Measurements from ENCODE around the gene OFD1.
A peak's percentile ranks its signal among the peaks of the same experiment; 100 is the strongest.

OFD1 gene

DNA sequence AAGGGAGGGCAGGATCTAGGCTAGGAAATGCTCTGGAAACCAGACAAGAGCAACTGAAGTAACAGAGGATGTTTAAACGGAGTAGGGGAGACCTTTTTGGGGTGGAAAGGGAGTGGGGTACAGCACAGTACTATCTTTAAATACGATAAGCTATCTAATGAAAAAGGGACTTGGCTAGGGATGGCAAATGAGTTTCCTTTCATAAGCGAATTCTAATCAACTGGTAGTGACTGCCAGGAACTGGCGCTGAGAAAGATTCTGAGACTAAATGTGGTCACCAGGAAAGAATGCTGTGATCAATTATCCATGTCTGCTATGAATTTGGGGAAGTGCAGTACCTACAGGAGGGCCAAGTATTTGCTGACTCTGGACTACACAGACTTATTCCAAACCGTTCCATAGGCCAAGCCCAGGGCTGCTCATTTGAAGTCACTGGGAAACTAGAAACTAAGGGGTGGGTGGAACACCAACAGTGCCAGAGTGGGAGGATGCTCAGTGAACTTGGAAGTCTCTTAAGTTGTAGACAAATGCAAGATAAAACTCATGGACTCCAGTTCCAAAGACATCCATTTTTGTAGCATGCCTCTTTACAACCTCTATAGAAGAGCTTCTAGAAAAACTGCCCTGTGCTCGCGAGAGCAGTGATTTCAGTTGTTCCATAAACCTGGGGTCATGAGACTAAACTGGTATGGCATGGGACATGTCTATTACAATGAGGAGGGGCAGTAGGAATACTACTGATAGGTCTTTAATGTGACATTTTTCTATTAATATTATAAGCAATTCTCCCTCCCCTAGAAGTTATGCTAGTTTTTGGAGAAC, 2.1 kb upstream of the OFD1 start:
- no peaks in the 10 kb centered on the region for H3K27me3 Mint-ChIP-seq (ENCODE audit: low read depth, poor library complexity)
- peaks cover 56% of the 10 kb centered on the region for H3K9me3 Mint-ChIP-seq
- no peak overlapping the region for H3K27ac Mint-ChIP-seq
- H3K4me3 Mint-ChIP-seq = peak overlapping the region; percentile 87
- H3K36me3 Mint-ChIP-seq (ENCODE audit: low read depth) = peaks cover 52% of the 10 kb centered on the region
- TF ChIP-seq, protein P1, sequence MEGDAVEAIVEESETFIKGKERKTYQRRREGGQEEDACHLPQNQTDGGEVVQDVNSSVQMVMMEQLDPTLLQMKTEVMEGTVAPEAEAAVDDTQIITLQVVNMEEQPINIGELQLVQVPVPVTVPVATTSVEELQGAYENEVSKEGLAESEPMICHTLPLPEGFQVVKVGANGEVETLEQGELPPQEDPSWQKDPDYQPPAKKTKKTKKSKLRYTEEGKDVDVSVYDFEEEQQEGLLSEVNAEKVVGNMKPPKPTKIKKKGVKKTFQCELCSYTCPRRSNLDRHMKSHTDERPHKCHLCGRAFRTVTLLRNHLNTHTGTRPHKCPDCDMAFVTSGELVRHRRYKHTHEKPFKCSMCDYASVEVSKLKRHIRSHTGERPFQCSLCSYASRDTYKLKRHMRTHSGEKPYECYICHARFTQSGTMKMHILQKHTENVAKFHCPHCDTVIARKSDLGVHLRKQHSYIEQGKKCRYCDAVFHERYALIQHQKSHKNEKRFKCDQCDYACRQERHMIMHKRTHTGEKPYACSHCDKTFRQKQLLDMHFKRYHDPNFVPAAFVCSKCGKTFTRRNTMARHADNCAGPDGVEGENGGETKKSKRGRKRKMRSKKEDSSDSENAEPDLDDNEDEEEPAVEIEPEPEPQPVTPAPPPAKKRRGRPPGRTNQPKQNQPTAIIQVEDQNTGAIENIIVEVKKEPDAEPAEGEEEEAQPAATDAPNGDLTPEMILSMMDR (IDR thresholded peaks at IDR 0.05) = no peak
- DNase-seq = no peak
- peaks cover 38% of the 10 kb centered on the region for H3K4me1 Mint-ChIP-seq

DNA sequence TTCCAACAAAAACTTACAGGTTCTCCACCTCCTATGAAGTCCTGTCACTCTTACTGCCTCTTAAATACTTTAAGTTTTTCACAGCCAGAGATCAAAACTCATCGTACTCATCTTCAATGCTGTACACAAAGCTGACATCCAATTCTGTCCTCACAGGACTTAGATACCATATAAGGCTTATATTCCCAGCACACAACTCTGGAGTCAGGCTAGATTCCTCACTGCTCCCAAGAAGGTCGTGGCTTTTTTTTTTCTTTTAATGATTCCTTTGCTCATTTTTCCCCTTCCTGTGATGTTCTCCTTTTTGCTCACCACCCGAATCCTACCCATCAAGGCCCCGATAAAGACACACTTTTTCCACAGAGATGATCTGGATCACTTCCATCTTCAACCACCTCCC, 1.0 kb upstream of the OFD1 start:
- peaks cover 38% of the 10 kb centered on the region for H3K4me1 Mint-ChIP-seq
- peak overlapping the region; percentile 87 for H3K4me3 Mint-ChIP-seq
- peaks cover 42% of the 10 kb centered on the region for H3K36me3 Mint-ChIP-seq (ENCODE audit: low read depth)
- no peak for DNase-seq
- no peaks in the 10 kb centered on the region for H3K27me3 Mint-ChIP-seq (ENCODE audit: low read depth, poor library complexity)
- peaks cover 45% of the 10 kb centered on the region for H3K9me3 Mint-ChIP-seq
- H3K27ac Mint-ChIP-seq = peak overlapping the region; percentile 46
- TF ChIP-seq, protein P1 (IDR thresholded peaks at IDR 0.05) = no peak

DNA sequence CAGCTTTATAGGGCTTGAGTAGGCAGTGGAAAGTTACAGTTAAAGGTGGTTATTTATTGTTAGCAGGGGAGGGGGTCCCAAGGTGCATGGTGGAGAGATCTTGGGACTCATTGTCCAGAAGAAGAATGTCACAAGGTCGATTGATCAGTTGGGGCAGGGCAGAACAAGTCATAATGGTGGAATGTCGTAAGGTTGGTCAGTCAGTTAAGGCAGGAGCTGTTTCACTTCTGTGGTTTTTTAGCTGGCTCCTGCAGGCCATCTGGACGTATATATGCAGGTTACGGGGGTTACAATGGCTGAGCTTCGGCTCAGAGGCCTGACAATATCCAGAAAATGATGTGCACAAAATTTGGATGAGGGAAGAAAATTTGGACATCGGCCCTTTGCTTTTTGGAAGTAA, 7.1 kb downstream of the OFD1 start:
- Mint-ChIP-seq H3K27ac (peak overlapping the region; percentile 83), H3K9me3 (peaks cover 11% of the 10 kb centered on the region), H3K36me3 (ENCODE audit: low read depth) (peaks cover 25% of the 10 kb centered on the region), H3K4me3 (no peak overlapping the region), H3K4me1 (peaks cover 3% of the 10 kb centered on the region), H3K27me3 (ENCODE audit: low read depth, poor library complexity) (no peaks in the 10 kb centered on the region)
- no peak for DNase-seq
- TF ChIP-seq, protein P1 (IDR thresholded peaks at IDR 0.05) = no peak

DNA sequence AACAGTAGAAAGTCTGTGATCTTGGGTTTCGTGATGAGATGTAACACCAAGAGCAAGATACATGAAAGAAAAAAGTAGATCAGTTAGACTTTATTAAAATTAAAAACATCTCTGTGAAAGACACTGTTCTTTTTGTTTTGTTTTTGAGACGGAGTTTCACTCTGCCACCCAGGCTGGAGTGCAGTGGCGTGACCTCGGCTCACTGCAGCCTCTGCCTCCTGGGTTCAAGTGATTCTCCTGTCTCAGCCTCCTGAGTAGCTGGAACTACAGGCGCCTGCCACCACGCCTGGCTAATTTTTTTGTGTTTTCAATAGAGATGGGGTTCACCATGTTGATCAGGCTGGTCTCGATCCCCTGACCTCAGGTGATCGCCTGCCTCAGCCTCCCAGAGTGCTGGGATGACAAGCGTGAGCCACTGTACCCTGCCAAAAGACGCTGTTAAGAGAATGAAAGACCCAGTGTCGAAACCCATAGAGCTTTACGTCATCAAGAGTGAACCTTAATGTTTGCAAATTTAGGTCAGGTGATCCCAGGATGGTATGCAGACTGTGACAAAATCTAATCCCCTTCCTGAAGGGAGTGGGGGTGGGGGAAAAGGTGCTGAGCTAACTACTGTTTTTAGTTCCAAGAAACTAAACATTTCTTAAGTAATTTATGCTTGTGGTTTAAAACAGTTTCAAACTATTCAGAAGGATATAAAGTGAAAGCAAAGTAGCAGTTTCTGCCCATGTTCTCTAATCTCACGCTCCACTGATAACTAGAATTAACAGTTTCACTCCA, 8.0 kb downstream of the OFD1 start:
- H3K9me3 Mint-ChIP-seq = peaks cover 15% of the 10 kb centered on the region
- no peak overlapping the region for H3K27ac Mint-ChIP-seq
- no peaks in the 10 kb centered on the region for H3K27me3 Mint-ChIP-seq (ENCODE audit: low read depth, poor library complexity)
- H3K4me3 Mint-ChIP-seq = no peak overlapping the region
- no peak for DNase-seq
- peaks cover 24% of the 10 kb centered on the region for H3K36me3 Mint-ChIP-seq (ENCODE audit: low read depth)
- H3K4me1 Mint-ChIP-seq = no peaks in the 10 kb centered on the region
- TF ChIP-seq, protein P1 (IDR thresholded peaks at IDR 0.05) = no peak

DNA sequence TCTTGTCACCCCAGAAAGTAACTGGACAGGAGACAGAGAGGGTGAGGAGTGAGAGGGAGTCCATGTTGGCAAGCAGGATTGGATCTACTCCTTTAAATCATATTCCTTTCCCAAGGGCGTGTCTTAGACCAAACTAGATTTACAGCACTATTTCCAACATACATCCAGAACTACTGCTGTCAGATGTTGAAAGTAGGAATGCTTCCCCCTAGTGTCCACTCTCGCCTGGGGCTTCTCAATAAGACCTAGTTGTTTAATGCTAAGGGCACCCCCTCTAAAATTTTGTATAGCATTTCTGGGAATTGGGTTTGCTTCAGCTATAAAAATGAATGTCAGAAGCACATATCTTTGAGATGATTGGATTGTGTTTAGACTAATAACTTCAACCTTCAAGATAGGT, 13.3 kb downstream of the OFD1 start:
- peaks cover 30% of the 10 kb centered on the region for H3K36me3 Mint-ChIP-seq (ENCODE audit: low read depth)
- TF ChIP-seq, protein P1 (IDR thresholded peaks at IDR 0.05) = peak; percentile 26
- DNase-seq = no peak

More for the DNA sequence above, 13.3 kb downstream of the OFD1 start:
- H3K27me3 Mint-ChIP-seq (ENCODE audit: low read depth, poor library complexity) = no peaks in the 10 kb centered on the region
- H3K4me1 Mint-ChIP-seq = no peaks in the 10 kb centered on the region
- no peak overlapping the region for H3K4me3 Mint-ChIP-seq
- no peak overlapping the region for H3K27ac Mint-ChIP-seq
- peaks cover 13% of the 10 kb centered on the region for H3K9me3 Mint-ChIP-seq
